DND-41 (cell line): ENCODE data around the gene TPI1.
A peak's percentile ranks its signal among the peaks of the same experiment; 100 is the strongest.

Experiments used
- ATAC-seq: fragments of 200-7000 bp; cut with Tn5 transposase; 3 replicates; pipeline ENCODE4 v1.9.1; 2021; ENCODE audit warnings: low read depth; ENCODE audit not compliant: insufficient read depth
- DNase-seq: peaks from one replicate; pipeline ENCODE4 v3.0.0-alpha.2; 2020
- H2AFZ ChIP-seq: 2 replicates; pipeline ENCODE4 v1.6.0; 2012; ENCODE audit warnings: low read depth, low read length
- H3K27ac ChIP-seq: 2 replicates; pipeline ENCODE4 v1.5.1; 2012; ENCODE audit warnings: low read length, inconsistent platforms
- H3K27me3 ChIP-seq: fragments of 200-600 bp; sonication (generic); 2 replicates; pipeline ENCODE4 v1.6.0; 2012; ENCODE audit warnings: low read length, mild to moderate bottlenecking, inconsistent platforms; ENCODE audit not compliant: insufficient read depth, poor library complexity
- H3K36me3 ChIP-seq: 2 replicates; pipeline ENCODE4 v1.5.1; 2012; ENCODE audit warnings: low read length, inconsistent platforms; ENCODE audit not compliant: insufficient read depth
- H3K4me1 ChIP-seq: 2 replicates; pipeline ENCODE4 v1.5.1; 2012; ENCODE audit warnings: mild to moderate bottlenecking, low read length; ENCODE audit not compliant: insufficient read depth
- H3K4me2 ChIP-seq: 2 replicates; pipeline ENCODE4 v1.6.0; 2012; ENCODE audit warnings: mild to moderate bottlenecking, moderate library complexity, low read length, inconsistent platforms; ENCODE audit not compliant: insufficient read depth
- H3K4me3 ChIP-seq, 2 experiments: fragments of 200-600 bp in 1 of 2; shearing (Covaris generic) in 1 of 2; 2 replicates each; pipeline ENCODE4 v1.5.1; 2012 to 2016; ENCODE audit warnings: inconsistent platforms in 2 of 2, low read length in 2 of 2, mild to moderate bottlenecking in 2 of 2, low read depth in 1 of 2, moderate library complexity in 1 of 2
- H3K79me2 ChIP-seq: 2 replicates; pipeline ENCODE4 v1.6.0; 2012; ENCODE audit warnings: low read length, inconsistent platforms; ENCODE audit not compliant: insufficient read depth
- H3K9ac ChIP-seq: 2 replicates; pipeline ENCODE4 v1.6.0; 2012; ENCODE audit warnings: low read depth, mild to moderate bottlenecking, inconsistent platforms, low read length, moderate library complexity
- H3K9me3 ChIP-seq: 2 replicates; pipeline ENCODE4 v1.5.1; 2012; ENCODE audit warnings: low read length, moderate library complexity, mild to moderate bottlenecking, inconsistent platforms; ENCODE audit not compliant: insufficient read depth, severe bottlenecking
- H4K20me1 ChIP-seq: 2 replicates; pipeline ENCODE4 v1.6.0; 2012; ENCODE audit warnings: low read length; ENCODE audit not compliant: insufficient read depth
- EZH2 ChIP-seq: IDR thresholded peaks from 3 replicates; pipeline ENCODE4 v1.6.1; 2012; ENCODE audit warnings: borderline replicate concordance, low read depth, mild to moderate bottlenecking, moderate library complexity, low read length, inconsistent platforms; ENCODE audit not compliant: severe bottlenecking
- TF ChIP-seq, protein P1 (sequence below): IDR thresholded peaks from 2 replicates; pipeline ENCODE4 v1.5.1; 2012; ENCODE audit warnings: borderline replicate concordance, low read length, moderate library complexity, mild to moderate bottlenecking; ENCODE audit not compliant: poor library complexity, severe bottlenecking; ENCODE audit errors: extremely low read depth

TPI1 gene

GRCh38 chr12:6847676-6848075, 19.7 kb upstream of the TPI1 start:
- peaks cover 7% of the 10 kb centered on the region; the same call in 1 of the 2 replicates for H4K20me1 ChIP-seq
- no peaks in the 10 kb centered on the region for H3K27me3 ChIP-seq
- ATAC-seq (no peak), DNase-seq (no peak)
- no peak overlapping the region for H3K27ac ChIP-seq
- no peak overlapping the region for H3K9ac ChIP-seq
- no peak overlapping the region for H3K4me3 ChIP-seq
- peaks cover 45% of the 10 kb centered on the region for H3K36me3 ChIP-seq
- H3K79me2 ChIP-seq, result peaks cover 26% of the 10 kb centered on the region
- no peak for TF ChIP-seq EZH2
- TF ChIP-seq, protein P1, sequence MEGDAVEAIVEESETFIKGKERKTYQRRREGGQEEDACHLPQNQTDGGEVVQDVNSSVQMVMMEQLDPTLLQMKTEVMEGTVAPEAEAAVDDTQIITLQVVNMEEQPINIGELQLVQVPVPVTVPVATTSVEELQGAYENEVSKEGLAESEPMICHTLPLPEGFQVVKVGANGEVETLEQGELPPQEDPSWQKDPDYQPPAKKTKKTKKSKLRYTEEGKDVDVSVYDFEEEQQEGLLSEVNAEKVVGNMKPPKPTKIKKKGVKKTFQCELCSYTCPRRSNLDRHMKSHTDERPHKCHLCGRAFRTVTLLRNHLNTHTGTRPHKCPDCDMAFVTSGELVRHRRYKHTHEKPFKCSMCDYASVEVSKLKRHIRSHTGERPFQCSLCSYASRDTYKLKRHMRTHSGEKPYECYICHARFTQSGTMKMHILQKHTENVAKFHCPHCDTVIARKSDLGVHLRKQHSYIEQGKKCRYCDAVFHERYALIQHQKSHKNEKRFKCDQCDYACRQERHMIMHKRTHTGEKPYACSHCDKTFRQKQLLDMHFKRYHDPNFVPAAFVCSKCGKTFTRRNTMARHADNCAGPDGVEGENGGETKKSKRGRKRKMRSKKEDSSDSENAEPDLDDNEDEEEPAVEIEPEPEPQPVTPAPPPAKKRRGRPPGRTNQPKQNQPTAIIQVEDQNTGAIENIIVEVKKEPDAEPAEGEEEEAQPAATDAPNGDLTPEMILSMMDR, result no peak
- no peak overlapping the region for H2AFZ ChIP-seq
- H3K4me2 ChIP-seq, result no peak overlapping the region
- no peaks in the 10 kb centered on the region for H3K9me3 ChIP-seq
- H3K4me1 ChIP-seq, result peaks cover 21% of the 10 kb centered on the region

DNA sequence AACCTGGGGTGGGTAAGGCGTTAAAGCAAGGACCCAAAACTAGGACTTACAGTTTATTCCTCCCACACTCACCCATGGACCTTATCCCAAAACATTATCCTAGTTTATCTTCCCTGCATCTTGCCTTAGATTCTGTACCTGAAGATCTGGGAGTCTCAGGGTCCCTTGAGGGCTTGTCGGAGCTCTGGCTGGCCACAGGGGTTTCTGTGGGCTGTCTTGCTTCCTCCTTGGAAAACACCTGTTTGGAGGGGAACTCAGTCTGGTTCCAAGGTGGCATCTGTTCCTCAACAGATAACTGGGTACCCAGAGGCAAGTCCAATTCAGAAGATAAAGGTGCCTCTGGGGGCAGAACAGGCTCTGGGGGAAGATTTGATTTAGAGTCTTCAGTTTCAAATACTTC, 17.9 kb upstream of the TPI1 start:
- ATAC-seq, result no peak
- peaks cover 37% of the 10 kb centered on the region for H3K4me1 ChIP-seq
- no peak for DNase-seq
- H3K4me2 ChIP-seq, result peak overlapping the region; percentile 95
- H3K4me3 ChIP-seq, result peak overlapping the region in 1 of 2 experiments; percentile 87; a peak in 2 of 4 replicates
- H3K9me3 ChIP-seq, result no peaks in the 10 kb centered on the region
- peaks cover 22% of the 10 kb centered on the region for H4K20me1 ChIP-seq
- H3K36me3 ChIP-seq, result peaks cover 52% of the 10 kb centered on the region
- H2AFZ ChIP-seq, result no peak overlapping the region
- H3K9ac ChIP-seq, result peak overlapping the region; percentile 81; the same call in 1 of the 2 replicates
- no peak overlapping the region for H3K27ac ChIP-seq
- H3K27me3 ChIP-seq, result no peaks in the 10 kb centered on the region
- TF ChIP-seq EZH2, result no peak
- TF ChIP-seq, protein P1, result no peak
- H3K79me2 ChIP-seq, result peaks cover 43% of the 10 kb centered on the region

- Histone ChIP-seq H3K36me3 (peaks cover 57% of the 10 kb centered on the region), H3K9me3 (no peaks in the 10 kb centered on the region), H4K20me1 (peaks cover 27% of the 10 kb centered on the region), H3K4me3 (peak overlapping the region; percentile 73 to 87), H2AFZ (no peak overlapping the region), H3K9ac (peak overlapping the region; percentile 81), H3K27ac (peak overlapping the region; percentile 99), H3K4me1 (peaks cover 37% of the 10 kb centered on the region), H3K79me2 (peaks cover 49% of the 10 kb centered on the region), H3K27me3 (no peaks in the 10 kb centered on the region), H3K4me2 (peak overlapping the region; percentile 95)
- no peak for DNase-seq
- no peak for ATAC-seq
- TF ChIP-seq, protein P1, result no peak
- no peak for TF ChIP-seq EZH2
Measured at GRCh38 chr12:6849976-6850560, 17.3 kb upstream of the TPI1 start.
